22Rv1 (cell line): ENCODE measurements around the gene NDUFA7.

Experiments
- H3K27ac ChIP-seq: fragments of 450-650 bp; 2 replicates; pipeline ENCODE4 v1.5.1; 2017
- ZFX ChIP-seq: fragments of 450-650 bp; IDR thresholded peaks from 2 replicates; pipeline ENCODE4 v1.6.1; 2017; ENCODE audit warnings: antibody characterized with exemption, borderline replicate concordance
- TF ChIP-seq, protein P1 (sequence below): fragments of 450-650 bp; IDR thresholded peaks from 2 replicates; pipeline ENCODE4 v1.5.1; 2017; ENCODE audit warnings: mild to moderate bottlenecking

The NDUFA7 gene

DNA sequence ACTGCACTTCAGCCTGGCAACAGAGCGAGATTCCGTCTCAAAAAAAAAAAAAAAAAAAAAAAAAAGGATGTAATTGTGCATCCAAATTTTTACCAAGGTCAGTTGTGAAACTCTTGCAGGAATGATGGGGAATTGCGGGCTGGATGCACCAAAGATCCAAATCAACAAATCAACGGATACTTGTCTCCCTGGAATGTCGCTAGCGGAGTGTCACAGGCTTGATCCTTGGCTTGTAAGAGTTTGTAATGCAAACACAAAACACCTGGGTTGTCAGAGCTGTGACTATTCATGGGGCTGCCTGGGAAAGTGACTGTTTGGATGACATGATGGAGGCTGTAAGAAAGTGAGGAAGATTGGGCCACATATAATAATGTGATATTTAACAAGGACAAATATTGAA lies 17.7 kb upstream of the NDUFA7 start:
- TF ChIP-seq, protein P1, sequence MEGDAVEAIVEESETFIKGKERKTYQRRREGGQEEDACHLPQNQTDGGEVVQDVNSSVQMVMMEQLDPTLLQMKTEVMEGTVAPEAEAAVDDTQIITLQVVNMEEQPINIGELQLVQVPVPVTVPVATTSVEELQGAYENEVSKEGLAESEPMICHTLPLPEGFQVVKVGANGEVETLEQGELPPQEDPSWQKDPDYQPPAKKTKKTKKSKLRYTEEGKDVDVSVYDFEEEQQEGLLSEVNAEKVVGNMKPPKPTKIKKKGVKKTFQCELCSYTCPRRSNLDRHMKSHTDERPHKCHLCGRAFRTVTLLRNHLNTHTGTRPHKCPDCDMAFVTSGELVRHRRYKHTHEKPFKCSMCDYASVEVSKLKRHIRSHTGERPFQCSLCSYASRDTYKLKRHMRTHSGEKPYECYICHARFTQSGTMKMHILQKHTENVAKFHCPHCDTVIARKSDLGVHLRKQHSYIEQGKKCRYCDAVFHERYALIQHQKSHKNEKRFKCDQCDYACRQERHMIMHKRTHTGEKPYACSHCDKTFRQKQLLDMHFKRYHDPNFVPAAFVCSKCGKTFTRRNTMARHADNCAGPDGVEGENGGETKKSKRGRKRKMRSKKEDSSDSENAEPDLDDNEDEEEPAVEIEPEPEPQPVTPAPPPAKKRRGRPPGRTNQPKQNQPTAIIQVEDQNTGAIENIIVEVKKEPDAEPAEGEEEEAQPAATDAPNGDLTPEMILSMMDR: no peak
- no peak for TF ChIP-seq ZFX
- H3K27ac ChIP-seq: no peak overlapping the region

DNA sequence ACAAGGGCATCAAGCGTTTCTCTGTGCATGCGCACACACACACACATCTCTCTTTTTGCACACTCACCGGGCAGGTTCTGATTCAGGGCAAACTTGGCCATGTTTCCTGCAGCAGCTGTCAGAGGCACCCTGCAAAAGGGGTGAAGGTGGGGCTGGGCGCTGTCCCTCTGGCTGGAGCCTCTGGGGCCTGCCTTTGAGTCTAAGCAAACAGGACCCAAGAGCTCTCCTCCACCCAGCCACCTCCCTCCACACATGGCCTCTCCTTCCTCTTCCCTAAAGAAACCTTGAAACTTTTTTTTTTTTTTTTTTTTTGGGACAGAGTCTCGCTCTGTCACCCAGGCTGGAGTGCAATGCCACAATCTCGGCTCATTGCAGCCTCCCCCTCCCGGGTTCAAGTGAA lies 16.6 kb upstream of the NDUFA7 start:
- TF ChIP-seq, protein P1: no peak
- TF ChIP-seq ZFX: no peak
- no peak overlapping the region for H3K27ac ChIP-seq

DNA sequence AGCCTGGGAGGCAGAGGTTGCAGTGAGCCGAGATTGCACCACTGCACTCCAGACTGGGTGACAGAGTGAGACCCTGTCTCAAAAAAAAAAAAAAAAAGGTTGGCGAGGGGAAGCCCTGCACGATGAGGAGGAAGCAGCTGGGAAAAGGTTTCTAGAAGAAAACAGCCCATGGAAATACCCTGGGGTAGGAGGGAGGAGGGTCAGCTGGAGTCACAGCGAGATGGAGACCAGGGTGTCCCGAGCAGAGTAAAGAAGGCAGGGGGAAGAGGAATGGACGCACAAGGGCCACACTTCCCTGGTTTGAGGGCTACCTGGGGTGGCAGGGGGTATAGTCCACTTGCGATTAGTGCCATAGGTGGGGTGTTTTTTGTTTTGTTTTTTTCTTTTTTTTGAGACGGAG lies 15.5 kb upstream of the NDUFA7 start:
- H3K27ac ChIP-seq: peak overlapping the region; percentile 90
- TF ChIP-seq, protein P1: no peak
- no peak for TF ChIP-seq ZFX

DNA sequence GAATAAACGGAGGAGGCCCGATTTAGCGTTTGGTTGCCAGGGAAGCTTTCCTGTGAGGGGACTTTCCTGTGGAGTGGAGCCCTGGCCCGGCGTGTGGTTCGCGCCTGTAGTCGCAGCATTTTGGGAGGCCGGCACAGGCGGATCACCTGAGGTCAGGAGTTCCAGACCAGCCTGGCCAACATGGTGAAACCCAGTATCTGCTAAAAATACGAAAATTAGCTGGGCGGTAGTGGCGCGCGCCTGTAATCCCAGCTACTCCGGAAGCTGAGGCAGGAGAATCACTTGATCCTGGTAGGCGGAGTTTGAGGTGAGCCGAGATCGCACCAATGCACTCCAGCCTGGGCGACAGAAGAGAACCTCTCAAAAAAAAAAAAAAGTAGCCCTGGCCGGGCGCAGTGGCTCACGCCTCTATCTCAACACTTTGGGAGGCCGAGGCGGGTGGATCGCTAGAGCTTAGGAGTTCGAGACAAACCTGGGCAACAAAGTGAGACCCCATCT lies 14.9 kb upstream of the NDUFA7 start:
- peak overlapping the region; percentile 90 for H3K27ac ChIP-seq
- TF ChIP-seq, protein P1: no peak
- TF ChIP-seq ZFX: no peak

DNA sequence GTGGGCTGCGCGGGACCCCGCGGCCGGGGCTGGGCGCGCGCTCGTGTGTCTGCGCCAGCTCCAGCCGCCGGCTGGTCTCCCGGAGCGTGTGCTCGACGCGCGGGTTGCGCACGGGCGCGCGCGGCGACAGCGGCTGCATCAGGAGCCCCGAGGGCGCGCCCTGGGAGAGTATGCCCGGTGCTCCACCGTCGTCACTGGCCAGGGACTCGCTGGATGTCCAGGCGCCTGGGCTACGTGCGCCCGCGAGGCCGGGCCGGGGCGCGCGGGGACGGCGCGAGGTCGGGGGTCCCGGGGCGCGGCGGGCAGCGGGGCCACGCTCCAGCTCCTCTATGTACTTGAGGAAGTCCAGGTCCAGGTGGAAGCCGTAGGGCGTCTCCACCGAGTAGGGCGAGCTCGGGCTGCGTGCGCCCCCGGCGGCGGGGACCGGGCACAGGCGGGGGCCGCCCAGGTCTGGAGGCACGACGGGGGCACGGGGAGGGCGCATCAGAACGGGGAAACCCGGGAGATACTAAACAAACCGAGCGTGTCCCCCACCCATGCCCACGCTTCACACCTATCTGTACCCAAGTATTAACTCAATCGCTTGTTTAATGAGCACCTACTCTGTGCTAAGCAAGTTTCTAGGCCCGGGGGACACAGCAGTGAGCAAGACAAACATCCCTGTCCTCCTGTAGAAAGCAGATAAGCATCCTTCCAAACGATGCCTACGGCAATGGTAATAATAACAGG lies 14.3 kb upstream of the NDUFA7 start:
- TF ChIP-seq ZFX: no peak
- TF ChIP-seq, protein P1: peak; percentile 70
- peak overlapping the region; percentile 90 for H3K27ac ChIP-seq

DNA sequence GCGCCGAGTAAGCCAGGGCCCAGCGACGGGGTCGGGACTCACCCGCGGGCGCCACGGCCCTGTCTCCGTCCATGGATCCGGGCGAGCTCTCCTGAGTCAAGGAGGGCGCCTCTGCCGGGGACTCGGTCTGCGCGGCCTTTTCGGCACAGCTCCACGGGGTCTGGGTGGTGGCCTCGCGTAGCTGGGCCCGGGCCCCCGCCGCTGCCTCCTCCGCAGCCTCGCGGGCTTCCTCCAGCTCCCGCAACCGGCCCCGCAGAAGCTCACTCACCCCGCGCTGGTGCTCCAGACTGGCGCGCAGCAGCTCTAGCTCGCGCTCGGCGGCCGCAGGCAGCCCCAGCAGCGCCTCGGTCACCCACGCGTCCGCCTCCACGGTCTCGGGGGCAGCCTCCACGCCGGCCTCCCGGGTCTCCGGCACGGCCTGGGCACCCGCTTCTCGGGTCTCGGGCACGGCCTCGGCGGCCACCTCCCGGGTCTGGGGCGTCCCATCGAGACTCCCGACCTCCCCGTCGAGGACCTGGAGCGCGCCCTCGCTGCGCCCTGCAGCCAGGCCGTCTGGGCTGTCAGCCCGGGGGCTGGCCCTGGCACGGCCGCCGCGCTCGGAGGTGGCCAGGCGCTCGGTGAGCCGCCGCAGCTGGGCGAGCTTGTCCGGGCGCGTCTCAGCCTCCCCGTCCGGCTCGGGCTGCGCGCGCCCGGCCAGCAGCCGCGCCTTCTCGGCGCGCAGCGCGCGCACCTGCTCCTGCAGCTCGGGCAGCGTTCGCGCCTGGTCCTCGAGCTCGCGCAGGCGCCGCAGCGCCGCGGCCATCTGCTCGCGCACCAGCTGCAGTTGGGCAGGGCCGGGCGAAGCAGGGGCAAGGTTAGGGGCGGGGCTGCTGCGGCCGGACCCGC lies 13.5 kb upstream of the NDUFA7 start:
- TF ChIP-seq ZFX: no peak
- TF ChIP-seq, protein P1: 0 out of 2 replicates have a peak, but pooled peaks have one; percentile 5
- H3K27ac ChIP-seq: peak overlapping the region; percentile 90
